Panc1 (cell line): Measurements from ENCODE around the gene CDK14.

Experiments
- POLR2AphosphoS5 ChIP-seq: IDR thresholded peaks from 2 replicates; pipeline ENCODE4 v1.6.1; 2012; ENCODE audit warnings: mild to moderate bottlenecking, low read depth, low read length, moderate library complexity
- SIN3A ChIP-seq: IDR thresholded peaks from 2 replicates; pipeline ENCODE4 v1.6.1; 2012; ENCODE audit warnings: low read depth, mild to moderate bottlenecking, low read length, moderate library complexity, borderline replicate concordance; ENCODE audit not compliant: insufficient read depth
- TF ChIP-seq, protein P1 (sequence below): fragments of 450-650 bp; IDR thresholded peaks from 2 replicates; pipeline ENCODE4 v1.5.1; 2017; ENCODE audit warnings: mild to moderate bottlenecking

DNA sequence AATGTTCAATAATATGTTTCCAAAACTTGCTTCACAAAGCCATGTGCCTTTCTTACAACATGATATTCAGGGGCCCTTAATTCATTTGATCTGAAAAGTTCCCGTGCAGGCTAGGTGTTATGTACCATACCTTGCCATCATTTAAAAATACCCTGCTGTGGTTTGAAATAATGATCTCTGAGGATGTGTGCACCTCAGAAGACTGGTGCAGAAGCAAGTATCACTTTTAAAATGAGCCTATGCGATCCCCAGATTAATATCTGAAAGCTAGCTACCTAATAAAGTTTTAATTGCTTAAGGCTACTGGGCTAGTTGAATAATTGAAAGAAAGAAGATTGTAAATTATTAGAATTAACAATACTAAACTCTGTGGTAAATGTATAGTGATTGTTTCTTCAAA is 262.4 kb downstream of the CDK14 start:
- TF ChIP-seq POLR2AphosphoS5 (no peak), SIN3A (no peak)
- TF ChIP-seq, protein P1, sequence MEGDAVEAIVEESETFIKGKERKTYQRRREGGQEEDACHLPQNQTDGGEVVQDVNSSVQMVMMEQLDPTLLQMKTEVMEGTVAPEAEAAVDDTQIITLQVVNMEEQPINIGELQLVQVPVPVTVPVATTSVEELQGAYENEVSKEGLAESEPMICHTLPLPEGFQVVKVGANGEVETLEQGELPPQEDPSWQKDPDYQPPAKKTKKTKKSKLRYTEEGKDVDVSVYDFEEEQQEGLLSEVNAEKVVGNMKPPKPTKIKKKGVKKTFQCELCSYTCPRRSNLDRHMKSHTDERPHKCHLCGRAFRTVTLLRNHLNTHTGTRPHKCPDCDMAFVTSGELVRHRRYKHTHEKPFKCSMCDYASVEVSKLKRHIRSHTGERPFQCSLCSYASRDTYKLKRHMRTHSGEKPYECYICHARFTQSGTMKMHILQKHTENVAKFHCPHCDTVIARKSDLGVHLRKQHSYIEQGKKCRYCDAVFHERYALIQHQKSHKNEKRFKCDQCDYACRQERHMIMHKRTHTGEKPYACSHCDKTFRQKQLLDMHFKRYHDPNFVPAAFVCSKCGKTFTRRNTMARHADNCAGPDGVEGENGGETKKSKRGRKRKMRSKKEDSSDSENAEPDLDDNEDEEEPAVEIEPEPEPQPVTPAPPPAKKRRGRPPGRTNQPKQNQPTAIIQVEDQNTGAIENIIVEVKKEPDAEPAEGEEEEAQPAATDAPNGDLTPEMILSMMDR, result no peak
